HepG2 (cell line): ENCODE results near the gene TSSK2. TPM values are rescaled to one million over a fixed set of nuclear protein-coding genes. Genes with fewer than 3 reads are reported as not detected.
A peak's percentile ranks its signal among the peaks of the same experiment; 100 is the strongest.

Source experiments
- ATAC-seq: fragments of 200-7000 bp; cut with Tn5 transposase; 3 replicates; pipeline ENCODE4 v1.9.1; 2020; ENCODE audit warnings: mild to moderate bottlenecking, moderate library complexity
- BruUV-seq: library from RNA; stranded (reverse); fragments of 400-500 nt; replicated peaks from 2 replicates; lab custom pipeline; 2021; lab: Mats Ljungman, UMichigan
- CTCF ChIA-PET: fragments of 300-600 bp; formaldehyde crosslinking; extraction: SDS; loops from one replicate; lab custom pipeline; 2021; ENCODE audit warnings: low total read pairs, inconsistent platforms, low intra/inter-chr PET ratio; lab: Yijun Ruan, JAX
- POLR2A ChIA-PET: fragments of 350-600 bp; sonication (Branson Sonifier 250); formaldehyde crosslinking; loops from one replicate; lab custom pipeline; 2020; ENCODE audit warnings: antibody characterized with exemption, inconsistent platforms; lab: Yijun Ruan, JAX
- DNase-seq: peaks from one replicate; pipeline ENCODE4 v3.0.0-alpha.2; 2015; ENCODE audit warnings: low spot score
- FAIRE-seq: peaks from 3 replicates; lab custom pipeline; 2011; peaks lifted over from hg19 to GRCh38; lab: Jason Lieb, UNC
- H2AFZ ChIP-seq: one replicate; pipeline ENCODE4 v1.6.1; 2011; ENCODE audit warnings: low read length, inconsistent platforms
- H3K27ac ChIP-seq: fragments of 300-600 bp; 3 replicates; pipeline ENCODE4 v1.8.0; 2011; ENCODE audit warnings: mixed run types, mild to moderate bottlenecking, mixed read lengths, low read length, inconsistent platforms; ENCODE audit not compliant: insufficient read depth; ENCODE audit errors: extremely low read length
- H3K27me3 ChIP-seq, 2 experiments: fragments of 200-600 bp in 1 of 2; 2 replicates in 1 of 2; 3 replicates in 1 of 2; pipeline versions ENCODE4 v1.6.0 to v1.8.0; 2011; ENCODE audit warnings: low read length in 2 of 2, mild to moderate bottlenecking in 2 of 2, moderate library complexity in 2 of 2, inconsistent platforms in 1 of 2; ENCODE audit not compliant: insufficient read depth in 2 of 2, control insufficient read depth in 1 of 2
- H3K36me3 ChIP-seq, 2 experiments: fragments of 200-600 bp in 1 of 2; replicated peaks in 1 of 2; 2 replicates in 1 of 2; 3 replicates in 1 of 2; pipeline versions ENCODE4 v1.5.1 to v1.8.0; 2011; ENCODE audit warnings: low read length in 2 of 2, inconsistent platforms in 1 of 2; ENCODE audit not compliant: insufficient read depth in 2 of 2, control insufficient read depth in 1 of 2
- H3K4me1 ChIP-seq: 2 replicates; pipeline ENCODE4 v1.5.1; 2012; ENCODE audit warnings: low read length, inconsistent platforms; ENCODE audit not compliant: insufficient read depth
- H3K4me2 ChIP-seq: 2 replicates; pipeline ENCODE4 v1.6.0; 2011; ENCODE audit warnings: low read depth, low read length, inconsistent platforms
- H3K4me3 ChIP-seq, 3 experiments: fragments of 200-600 bp in 1 of 3; sonication (generic), shearing (Covaris generic) in 1 of 3; replicated peaks in 1 of 3; 2 replicates each; pipeline ENCODE4 v1.5.1; 2011 to 2016; ENCODE audit warnings: low read length in 3 of 3, inconsistent platforms in 2 of 3, low read depth in 2 of 3, mild to moderate bottlenecking in 2 of 3, control low read depth in 1 of 3, mixed read lengths in 1 of 3; ENCODE audit not compliant: insufficient read depth in 1 of 3
- H3K79me2 ChIP-seq: one replicate; pipeline ENCODE4 v1.6.1; 2011; ENCODE audit warnings: low read length, inconsistent platforms; ENCODE audit not compliant: insufficient read depth
- H3K9ac ChIP-seq: 2 replicates; pipeline ENCODE4 v1.6.0; 2011; ENCODE audit warnings: mild to moderate bottlenecking, low read depth, low read length, inconsistent platforms; ENCODE audit not compliant: insufficient read depth
- H3K9me3 ChIP-seq: 2 replicates; pipeline ENCODE4 v1.5.1; 2012; ENCODE audit warnings: mild to moderate bottlenecking, low read length
- H4K20me1 ChIP-seq: 2 replicates; pipeline ENCODE4 v1.6.0; 2011; ENCODE audit warnings: inconsistent platforms, mild to moderate bottlenecking, low read length, moderate library complexity; ENCODE audit not compliant: insufficient read depth
- BCL6 ChIP-seq: IDR thresholded peaks from 2 replicates; pipeline ENCODE4 v1.6.1; 2016; ENCODE audit warnings: missing genetic modification reagents, missing compliant biosample characterization
- EZH2 ChIP-seq: conservative IDR thresholded peaks from 2 replicates; pipeline ENCODE4 v1.6.1; 2012; ENCODE audit warnings: mild to moderate bottlenecking, low read depth, low read length, moderate library complexity
- FOSL1 ChIP-seq: sonication (generic); formaldehyde crosslinking; IDR thresholded peaks from 2 replicates; pipeline ENCODE4 v1.9.0; 2021; ENCODE audit warnings: missing genetic modification reagents, borderline replicate concordance
- RBM22 ChIP-seq: fragments of 200-400 bp; formaldehyde crosslinking; optimal IDR thresholded peaks from 2 replicates; pipeline ENCODE3; 2017; ENCODE audit warnings: mild to moderate bottlenecking, low read length, moderate library complexity
- ZNF282 ChIP-seq: fragments of 450-650 bp; IDR thresholded peaks from 2 replicates; pipeline ENCODE4 v1.6.1; 2018; ENCODE audit not compliant: partially characterized antibody
- ZNF296 ChIP-seq: sonication (generic); formaldehyde crosslinking; conservative IDR thresholded peaks from 2 replicates; pipeline ENCODE4 v1.5.0; 2020; ENCODE audit warnings: mild to moderate bottlenecking, missing genetic modification reagents
- ZNF678 ChIP-seq: sonication (generic); formaldehyde crosslinking; IDR thresholded peaks from 2 replicates; pipeline ENCODE4 v1.4.0; 2020; ENCODE audit warnings: mild to moderate bottlenecking, missing genetic modification reagents
- WGBS: methylation state at CpG from one replicate; pipeline ENCODE4 v1.1.6; 2017; ENCODE audit warnings: low lambda C conversion rate; 5-methylcytosine and 5-hydroxymethylcytosine counted together
- in situ Hi-C: cut with HindIII; loops from 2 replicates; pipeline ENCODE4 v1.10.0; 2017; ENCODE audit warnings: low pct_unique_long_range_greater_than_20kb; ENCODE audit not compliant: extremely low pct_ligation_motif_present
- intact Hi-C: fragments of 100-400 bp; cut with micrococcal nuclease; formaldehyde crosslinking; loops from one replicate; pipeline ENCODE4 v1.10.0; 2022; ENCODE audit not compliant: unreplicated experiment
- polyA plus RNA-seq, 8 experiments: library from polyadenylated mRNA; depleted of rRNA in 3 of 8; stranded (reverse) in 7 of 8; unstranded in 1 of 8; fragments of >200 nt; fragmentation: Illumina TruSeq in 4 of 8; extraction: Trizol in 4 of 8; gene quantifications; 2 replicates each; pipeline versions ENCODE4 v1.2.1 to v1.2.3, GENCODE V29; 2011 to 2016; ENCODE audit warnings: low read depth in 4 of 8, missing spikeins in 1 of 8, mixed read lengths in 1 of 8; ENCODE audit not compliant: insufficient read depth in 1 of 8
- total RNA-seq, 5 experiments: library from RNA; depleted of rRNA; stranded (reverse); fragments of >200 nt; fragmentation: Illumina TruSeq; extraction: Trizol; gene quantifications; 2 replicates each; pipeline ENCODE4 v1.2.3, GENCODE V29; 2016; ENCODE audit warnings: low read depth in 1 of 5
- TF ChIP-seq, protein P1 (sequence below), 2 experiments: IDR thresholded peaks; 2 replicates each; pipeline ENCODE4 v1.6.1; 2011 to 2012; ENCODE audit warnings: low read length in 2 of 2, borderline replicate concordance in 1 of 2, low read depth in 1 of 2, mild to moderate bottlenecking in 1 of 2, moderate library complexity in 1 of 2
- TF ChIP-seq, protein P2 (sequence below): sonication (generic); formaldehyde crosslinking; IDR thresholded peaks from 2 replicates; pipeline ENCODE4 v1.5.0; 2020; ENCODE audit warnings: mild to moderate bottlenecking, missing genetic modification reagents
- TF ChIP-seq, protein P3 (sequence below): IDR thresholded peaks from 2 replicates; pipeline ENCODE4 v1.6.1; 2016
- TF ChIP-seq, protein P4 (sequence below): sonication (generic); formaldehyde crosslinking; IDR thresholded peaks from 2 replicates; pipeline ENCODE4 v1.5.0; 2020; ENCODE audit warnings: mild to moderate bottlenecking, low read depth, missing genetic modification reagents, borderline replicate concordance

Gene TSSK2
- total and polyA plus RNA-seq, 2 of the 13 experiments (the other 11 are each of a cell fraction or from before 2014, with no cell fraction given), result not detected

DNA sequence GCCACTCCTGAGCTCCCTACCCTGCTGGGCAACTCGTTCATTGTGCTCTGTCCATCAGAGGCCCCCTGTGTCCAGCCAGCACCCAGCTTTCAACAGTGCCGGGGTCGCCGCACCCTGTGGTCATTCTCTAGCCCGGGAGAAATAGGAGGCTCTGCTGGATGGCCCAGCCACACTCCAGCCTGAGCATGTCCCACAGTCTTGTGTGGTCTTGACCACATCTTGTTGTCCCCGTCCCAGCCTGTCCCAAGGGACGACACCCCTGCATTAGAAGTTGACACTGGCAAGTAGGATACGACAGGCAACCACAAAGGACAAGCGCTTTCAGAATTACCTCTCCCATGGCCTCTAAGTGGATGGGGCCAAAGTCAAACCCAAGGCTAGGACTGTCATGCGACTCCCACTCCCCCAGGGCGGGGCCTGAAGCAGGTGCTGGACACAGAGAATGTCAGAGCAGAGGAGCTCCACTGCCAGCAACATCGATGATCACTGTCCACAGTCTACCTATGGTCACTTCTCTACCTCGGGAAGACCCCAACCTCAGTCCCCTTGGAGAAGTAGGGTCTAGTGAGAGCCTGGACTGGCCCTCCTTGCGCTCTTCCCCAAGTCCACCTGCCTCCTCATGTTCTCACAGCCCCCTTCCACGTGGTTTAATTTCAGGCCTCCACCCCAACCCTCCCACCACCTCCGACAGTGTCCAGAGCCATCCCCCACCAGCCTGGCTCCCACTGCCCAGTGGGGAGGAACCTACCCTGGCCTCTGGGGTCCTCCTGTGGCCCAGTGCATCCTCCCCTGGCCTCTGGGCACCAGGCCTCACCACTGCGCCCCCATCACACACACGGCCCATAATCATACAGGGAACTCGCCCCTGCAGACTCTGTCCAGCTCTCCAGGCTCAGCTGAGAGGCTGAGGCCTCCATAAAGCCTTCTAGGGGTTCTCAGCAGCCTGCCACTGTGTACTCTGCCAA lies 4.5 kb upstream of the TSSK2 start:
- DNase-seq, result no peak
- Histone ChIP-seq H2AFZ (no peak overlapping the region), H3K36me3 (no peaks in the 10 kb centered on the region), H3K27me3 (peaks cover 3 to 46% of the 10 kb centered on the region in 2 experiments; a peak in 4 of 5 replicates), H3K79me2 (peaks cover 2% of the 10 kb centered on the region), H3K4me3 (peak overlapping the region in 2 of 3 experiments; percentile 18 to 44; a peak in 1 of 6 replicates), H3K27ac (no peak overlapping the region), H3K4me1 (peaks cover 35% of the 10 kb centered on the region), H3K9me3 (no peaks in the 10 kb centered on the region), H4K20me1 (peaks cover 1% of the 10 kb centered on the region; the same call in 1 of the 2 replicates), H3K9ac (no peak overlapping the region), H3K4me2 (peak overlapping the region; percentile 62)
- TF ChIP-seq BCL6 (CRISPR knock-in tag) (no peak), ZNF282 (no peak), FOSL1 (no peak), ZNF678 (CRISPR knock-in tag) (no peak), EZH2 (no peak), ZNF296 (CRISPR knock-in tag) (no peak), RBM22 (no peak)
- TF ChIP-seq, protein P1, sequence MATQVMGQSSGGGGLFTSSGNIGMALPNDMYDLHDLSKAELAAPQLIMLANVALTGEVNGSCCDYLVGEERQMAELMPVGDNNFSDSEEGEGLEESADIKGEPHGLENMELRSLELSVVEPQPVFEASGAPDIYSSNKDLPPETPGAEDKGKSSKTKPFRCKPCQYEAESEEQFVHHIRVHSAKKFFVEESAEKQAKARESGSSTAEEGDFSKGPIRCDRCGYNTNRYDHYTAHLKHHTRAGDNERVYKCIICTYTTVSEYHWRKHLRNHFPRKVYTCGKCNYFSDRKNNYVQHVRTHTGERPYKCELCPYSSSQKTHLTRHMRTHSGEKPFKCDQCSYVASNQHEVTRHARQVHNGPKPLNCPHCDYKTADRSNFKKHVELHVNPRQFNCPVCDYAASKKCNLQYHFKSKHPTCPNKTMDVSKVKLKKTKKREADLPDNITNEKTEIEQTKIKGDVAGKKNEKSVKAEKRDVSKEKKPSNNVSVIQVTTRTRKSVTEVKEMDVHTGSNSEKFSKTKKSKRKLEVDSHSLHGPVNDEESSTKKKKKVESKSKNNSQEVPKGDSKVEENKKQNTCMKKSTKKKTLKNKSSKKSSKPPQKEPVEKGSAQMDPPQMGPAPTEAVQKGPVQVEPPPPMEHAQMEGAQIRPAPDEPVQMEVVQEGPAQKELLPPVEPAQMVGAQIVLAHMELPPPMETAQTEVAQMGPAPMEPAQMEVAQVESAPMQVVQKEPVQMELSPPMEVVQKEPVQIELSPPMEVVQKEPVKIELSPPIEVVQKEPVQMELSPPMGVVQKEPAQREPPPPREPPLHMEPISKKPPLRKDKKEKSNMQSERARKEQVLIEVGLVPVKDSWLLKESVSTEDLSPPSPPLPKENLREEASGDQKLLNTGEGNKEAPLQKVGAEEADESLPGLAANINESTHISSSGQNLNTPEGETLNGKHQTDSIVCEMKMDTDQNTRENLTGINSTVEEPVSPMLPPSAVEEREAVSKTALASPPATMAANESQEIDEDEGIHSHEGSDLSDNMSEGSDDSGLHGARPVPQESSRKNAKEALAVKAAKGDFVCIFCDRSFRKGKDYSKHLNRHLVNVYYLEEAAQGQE (IDR thresholded peaks at IDR 0.05; ENCODE audit: borderline replicate concordance in 1 of 2, low read depth in 1 of 2, low read length in 2 of 2), result no peak
- TF ChIP-seq, protein P2, sequence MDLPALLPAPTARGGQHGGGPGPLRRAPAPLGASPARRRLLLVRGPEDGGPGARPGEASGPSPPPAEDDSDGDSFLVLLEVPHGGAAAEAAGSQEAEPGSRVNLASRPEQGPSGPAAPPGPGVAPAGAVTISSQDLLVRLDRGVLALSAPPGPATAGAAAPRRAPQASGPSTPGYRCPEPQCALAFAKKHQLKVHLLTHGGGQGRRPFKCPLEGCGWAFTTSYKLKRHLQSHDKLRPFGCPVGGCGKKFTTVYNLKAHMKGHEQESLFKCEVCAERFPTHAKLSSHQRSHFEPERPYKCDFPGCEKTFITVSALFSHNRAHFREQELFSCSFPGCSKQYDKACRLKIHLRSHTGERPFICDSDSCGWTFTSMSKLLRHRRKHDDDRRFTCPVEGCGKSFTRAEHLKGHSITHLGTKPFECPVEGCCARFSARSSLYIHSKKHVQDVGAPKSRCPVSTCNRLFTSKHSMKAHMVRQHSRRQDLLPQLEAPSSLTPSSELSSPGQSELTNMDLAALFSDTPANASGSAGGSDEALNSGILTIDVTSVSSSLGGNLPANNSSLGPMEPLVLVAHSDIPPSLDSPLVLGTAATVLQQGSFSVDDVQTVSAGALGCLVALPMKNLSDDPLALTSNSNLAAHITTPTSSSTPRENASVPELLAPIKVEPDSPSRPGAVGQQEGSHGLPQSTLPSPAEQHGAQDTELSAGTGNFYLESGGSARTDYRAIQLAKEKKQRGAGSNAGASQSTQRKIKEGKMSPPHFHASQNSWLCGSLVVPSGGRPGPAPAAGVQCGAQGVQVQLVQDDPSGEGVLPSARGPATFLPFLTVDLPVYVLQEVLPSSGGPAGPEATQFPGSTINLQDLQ (CRISPR knock-in tag), result no peak
- TF ChIP-seq, protein P3, sequence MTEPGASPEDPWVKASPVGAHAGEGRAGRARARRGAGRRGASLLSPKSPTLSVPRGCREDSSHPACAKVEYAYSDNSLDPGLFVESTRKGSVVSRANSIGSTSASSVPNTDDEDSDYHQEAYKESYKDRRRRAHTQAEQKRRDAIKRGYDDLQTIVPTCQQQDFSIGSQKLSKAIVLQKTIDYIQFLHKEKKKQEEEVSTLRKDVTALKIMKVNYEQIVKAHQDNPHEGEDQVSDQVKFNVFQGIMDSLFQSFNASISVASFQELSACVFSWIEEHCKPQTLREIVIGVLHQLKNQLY (CRISPR knock-in tag), result no peak
- TF ChIP-seq, protein P4, sequence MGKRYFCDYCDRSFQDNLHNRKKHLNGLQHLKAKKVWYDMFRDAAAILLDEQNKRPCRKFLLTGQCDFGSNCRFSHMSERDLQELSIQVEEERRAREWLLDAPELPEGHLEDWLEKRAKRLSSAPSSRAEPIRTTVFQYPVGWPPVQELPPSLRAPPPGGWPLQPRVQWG (CRISPR knock-in tag), result no peak
- in situ Hi-C loops (no loop called here), intact Hi-C loops (no loop called here)
- FAIRE-seq, result no peak
- ChIA-PET CTCF (no interaction called here), POLR2A (interaction anchor here (0.6 to 1.2 kb wide), 3 partner anchors 18 to 52 kb away, joined by 3 to 6 read pairs (median 3); partner anchors contain the start of genes ESS2 and SLC25A1)
- WGBS, result 31% methylated on average over 11 of the region's 19 CpGs
- peak; percentile 4; the same call in 1 of the 3 replicates for ATAC-seq
- no TSS peak for BruUV-seq
